HepG2 (cell line): ENCODE measurements around the gene AARS1. TPM values are rescaled to one million over a fixed set of nuclear protein-coding genes. Genes with fewer than 3 reads are reported as not detected.

Experiments used
- ATF7 ChIP-seq, 2 experiments: fragments of 450-650 bp in 1 of 2; sonication (generic) in 1 of 2; formaldehyde crosslinking in 1 of 2; IDR thresholded peaks; 2 replicates each; pipeline versions ENCODE4 v1.4.0 to v1.6.1; 2016 to 2020; ENCODE audit warnings: antibody characterized with exemption in 1 of 2, mild to moderate bottlenecking in 1 of 2, missing genetic modification reagents in 1 of 2
- CEBPG ChIP-seq: IDR thresholded peaks from 2 replicates; pipeline ENCODE4 v1.6.1; 2016
- FOXC1 ChIP-seq: sonication (generic); formaldehyde crosslinking; IDR thresholded peaks from 2 replicates; pipeline ENCODE4 v1.8.0; 2022; ENCODE audit warnings: mild to moderate bottlenecking, missing genetic modification reagents, borderline replicate concordance
- POLR2AphosphoS5 ChIP-seq: IDR thresholded peaks from 2 replicates; pipeline ENCODE4 v1.6.1; 2012; ENCODE audit warnings: low read depth, low read length
- RELA ChIP-seq: sonication (generic); formaldehyde crosslinking; IDR thresholded peaks from 2 replicates; pipeline ENCODE4 v1.4.0; 2020; ENCODE audit warnings: missing genetic modification reagents
- SMARCE1 ChIP-seq: fragments of 450-650 bp; IDR thresholded peaks from 2 replicates; pipeline ENCODE4 v1.6.1; 2017; ENCODE audit warnings: borderline replicate concordance
- ZBTB10 ChIP-seq: sonication (generic); formaldehyde crosslinking; IDR thresholded peaks from 2 replicates; pipeline ENCODE4 v1.4.0; 2020; ENCODE audit warnings: missing genetic modification reagents, borderline replicate concordance
- ZKSCAN1 ChIP-seq: fragments of 150-350 bp; IDR thresholded peaks from 2 replicates; pipeline ENCODE4 v1.6.1; 2014; ENCODE audit warnings: low read length
- ZNF282 ChIP-seq: fragments of 450-650 bp; IDR thresholded peaks from 2 replicates; pipeline ENCODE4 v1.6.1; 2018; ENCODE audit not compliant: partially characterized antibody
- ZNF513 ChIP-seq: sonication (generic); formaldehyde crosslinking; conservative IDR thresholded peaks from 2 replicates; pipeline ENCODE4 v1.5.0; 2020; ENCODE audit warnings: missing genetic modification reagents
- ZNF572 ChIP-seq: sonication (generic); formaldehyde crosslinking; IDR thresholded peaks from 2 replicates; pipeline ENCODE4 v1.5.1; 2020; ENCODE audit warnings: mild to moderate bottlenecking, missing genetic modification reagents
- ZNF816 ChIP-seq: sonication (generic); formaldehyde crosslinking; IDR thresholded peaks from 2 replicates; pipeline ENCODE4 v1.8.0; 2022; ENCODE audit warnings: missing genetic modification reagents, mild to moderate bottlenecking, borderline replicate concordance
- polyA plus RNA-seq, 8 experiments: library from polyadenylated mRNA; depleted of rRNA in 3 of 8; stranded (reverse) in 7 of 8; unstranded in 1 of 8; fragments of >200 nt; fragmentation: Illumina TruSeq in 4 of 8; extraction: Trizol in 4 of 8; gene quantifications; 2 replicates each; pipeline versions ENCODE4 v1.2.1 to v1.2.3, GENCODE V29; 2011 to 2016; ENCODE audit warnings: low read depth in 4 of 8, missing spikeins in 1 of 8, mixed read lengths in 1 of 8; ENCODE audit not compliant: insufficient read depth in 1 of 8
- total RNA-seq, 5 experiments: library from RNA; depleted of rRNA; stranded (reverse); fragments of >200 nt; fragmentation: Illumina TruSeq; extraction: Trizol; gene quantifications; 2 replicates each; pipeline ENCODE4 v1.2.3, GENCODE V29; 2016; ENCODE audit warnings: low read depth in 1 of 5
- TF ChIP-seq, protein P1 (sequence below): sonication (generic); formaldehyde crosslinking; IDR thresholded peaks from 2 replicates; pipeline ENCODE4 v1.9.0; 2021; ENCODE audit warnings: mild to moderate bottlenecking, missing genetic modification reagents
- TF ChIP-seq, protein P2 (sequence below): sonication (generic); formaldehyde crosslinking; IDR thresholded peaks from 2 replicates; pipeline ENCODE4 v1.5.1; 2020; ENCODE audit warnings: missing genetic modification reagents, mild to moderate bottlenecking, borderline replicate concordance

AARS1 gene
- total and polyA plus RNA-seq, 2 of the 13 experiments (the other 11 are each of a cell fraction or from before 2014, with no cell fraction given), result 107 to 132 TPM

DNA sequence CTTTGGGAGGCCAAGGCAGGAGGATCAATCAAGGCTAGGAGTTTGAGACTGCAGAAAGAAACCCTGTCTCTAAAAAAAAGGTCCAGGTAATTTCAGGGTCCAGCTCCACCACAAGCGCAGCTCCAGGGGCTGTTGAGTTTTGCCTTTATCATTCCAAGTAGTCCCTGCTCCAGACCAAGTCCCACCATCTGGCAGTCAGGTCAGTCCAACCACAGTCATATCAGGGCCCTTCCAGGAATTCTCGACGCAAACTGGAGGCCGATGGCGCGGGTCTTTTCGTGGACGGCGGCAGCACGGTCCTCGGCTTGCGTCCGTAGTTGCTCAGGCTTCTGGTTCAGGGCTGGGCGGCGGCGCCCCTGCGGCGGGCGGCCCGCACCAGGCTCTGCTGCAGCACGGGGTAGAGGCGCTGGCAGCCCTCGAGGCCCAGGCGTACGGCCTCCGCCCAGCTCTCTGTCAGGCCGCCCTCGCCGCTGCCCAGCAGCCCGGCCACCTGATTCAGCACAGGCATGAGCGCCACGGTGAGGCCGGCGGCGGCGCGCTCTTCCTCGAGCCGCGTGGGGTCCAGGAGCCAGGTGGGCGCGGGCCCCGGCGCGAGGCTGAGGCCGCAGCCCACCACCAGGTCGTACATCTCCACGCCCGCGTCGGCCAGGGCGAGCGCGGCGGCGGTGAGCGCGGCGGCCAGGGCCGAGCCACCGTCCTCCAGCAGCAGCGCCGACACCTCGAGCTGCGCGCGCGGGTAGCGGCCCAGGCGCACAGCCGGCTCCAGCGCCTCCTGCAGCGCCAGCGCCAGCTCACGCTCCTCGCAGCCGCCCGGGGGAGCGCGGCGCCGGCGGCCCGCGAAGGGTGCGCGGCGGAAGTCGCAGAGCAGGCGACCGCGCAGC, 38.3 kb downstream of the AARS1 start (continued):
- TF ChIP-seq RELA (CRISPR knock-in tag) (no peak), ZNF282 (no peak), SMARCE1 (no peak), ATF7 (IDR thresholded peaks at IDR 0.05) (no peak), ATF7 (CRISPR knock-in tag; IDR thresholded peaks at IDR 0.05) (no peak), ZBTB10 (CRISPR knock-in tag) (0 out of 2 replicates have a peak, but pooled peaks have one; percentile 28), ZNF513 (no peak), ZKSCAN1 (no peak), ZNF816 (no peak), FOXC1 (CRISPR knock-in tag) (0 out of 2 replicates have a peak, but pooled peaks have one; percentile 75), ZNF572 (CRISPR knock-in tag) (no peak), CEBPG (CRISPR knock-in tag) (no peak), POLR2AphosphoS5 (no peak; the same call in 1 of the 2 replicates)
- TF ChIP-seq, protein P1, sequence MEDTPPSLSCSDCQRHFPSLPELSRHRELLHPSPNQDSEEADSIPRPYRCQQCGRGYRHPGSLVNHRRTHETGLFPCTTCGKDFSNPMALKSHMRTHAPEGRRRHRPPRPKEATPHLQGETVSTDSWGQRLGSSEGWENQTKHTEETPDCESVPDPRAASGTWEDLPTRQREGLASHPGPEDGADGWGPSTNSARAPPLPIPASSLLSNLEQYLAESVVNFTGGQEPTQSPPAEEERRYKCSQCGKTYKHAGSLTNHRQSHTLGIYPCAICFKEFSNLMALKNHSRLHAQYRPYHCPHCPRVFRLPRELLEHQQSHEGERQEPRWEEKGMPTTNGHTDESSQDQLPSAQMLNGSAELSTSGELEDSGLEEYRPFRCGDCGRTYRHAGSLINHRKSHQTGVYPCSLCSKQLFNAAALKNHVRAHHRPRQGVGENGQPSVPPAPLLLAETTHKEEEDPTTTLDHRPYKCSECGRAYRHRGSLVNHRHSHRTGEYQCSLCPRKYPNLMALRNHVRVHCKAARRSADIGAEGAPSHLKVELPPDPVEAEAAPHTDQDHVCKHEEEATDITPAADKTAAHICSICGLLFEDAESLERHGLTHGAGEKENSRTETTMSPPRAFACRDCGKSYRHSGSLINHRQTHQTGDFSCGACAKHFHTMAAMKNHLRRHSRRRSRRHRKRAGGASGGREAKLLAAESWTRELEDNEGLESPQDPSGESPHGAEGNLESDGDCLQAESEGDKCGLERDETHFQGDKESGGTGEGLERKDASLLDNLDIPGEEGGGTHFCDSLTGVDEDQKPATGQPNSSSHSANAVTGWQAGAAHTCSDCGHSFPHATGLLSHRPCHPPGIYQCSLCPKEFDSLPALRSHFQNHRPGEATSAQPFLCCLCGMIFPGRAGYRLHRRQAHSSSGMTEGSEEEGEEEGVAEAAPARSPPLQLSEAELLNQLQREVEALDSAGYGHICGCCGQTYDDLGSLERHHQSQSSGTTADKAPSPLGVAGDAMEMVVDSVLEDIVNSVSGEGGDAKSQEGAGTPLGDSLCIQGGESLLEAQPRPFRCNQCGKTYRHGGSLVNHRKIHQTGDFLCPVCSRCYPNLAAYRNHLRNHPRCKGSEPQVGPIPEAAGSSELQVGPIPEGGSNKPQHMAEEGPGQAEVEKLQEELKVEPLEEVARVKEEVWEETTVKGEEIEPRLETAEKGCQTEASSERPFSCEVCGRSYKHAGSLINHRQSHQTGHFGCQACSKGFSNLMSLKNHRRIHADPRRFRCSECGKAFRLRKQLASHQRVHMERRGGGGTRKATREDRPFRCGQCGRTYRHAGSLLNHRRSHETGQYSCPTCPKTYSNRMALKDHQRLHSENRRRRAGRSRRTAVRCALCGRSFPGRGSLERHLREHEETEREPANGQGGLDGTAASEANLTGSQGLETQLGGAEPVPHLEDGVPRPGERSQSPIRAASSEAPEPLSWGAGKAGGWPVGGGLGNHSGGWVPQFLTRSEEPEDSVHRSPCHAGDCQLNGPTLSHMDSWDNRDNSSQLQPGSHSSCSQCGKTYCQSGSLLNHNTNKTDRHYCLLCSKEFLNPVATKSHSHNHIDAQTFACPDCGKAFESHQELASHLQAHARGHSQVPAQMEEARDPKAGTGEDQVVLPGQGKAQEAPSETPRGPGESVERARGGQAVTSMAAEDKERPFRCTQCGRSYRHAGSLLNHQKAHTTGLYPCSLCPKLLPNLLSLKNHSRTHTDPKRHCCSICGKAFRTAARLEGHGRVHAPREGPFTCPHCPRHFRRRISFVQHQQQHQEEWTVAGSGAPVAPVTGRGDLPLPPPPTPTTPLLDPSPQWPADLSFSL (CRISPR knock-in tag), result no peak
- TF ChIP-seq, protein P2, sequence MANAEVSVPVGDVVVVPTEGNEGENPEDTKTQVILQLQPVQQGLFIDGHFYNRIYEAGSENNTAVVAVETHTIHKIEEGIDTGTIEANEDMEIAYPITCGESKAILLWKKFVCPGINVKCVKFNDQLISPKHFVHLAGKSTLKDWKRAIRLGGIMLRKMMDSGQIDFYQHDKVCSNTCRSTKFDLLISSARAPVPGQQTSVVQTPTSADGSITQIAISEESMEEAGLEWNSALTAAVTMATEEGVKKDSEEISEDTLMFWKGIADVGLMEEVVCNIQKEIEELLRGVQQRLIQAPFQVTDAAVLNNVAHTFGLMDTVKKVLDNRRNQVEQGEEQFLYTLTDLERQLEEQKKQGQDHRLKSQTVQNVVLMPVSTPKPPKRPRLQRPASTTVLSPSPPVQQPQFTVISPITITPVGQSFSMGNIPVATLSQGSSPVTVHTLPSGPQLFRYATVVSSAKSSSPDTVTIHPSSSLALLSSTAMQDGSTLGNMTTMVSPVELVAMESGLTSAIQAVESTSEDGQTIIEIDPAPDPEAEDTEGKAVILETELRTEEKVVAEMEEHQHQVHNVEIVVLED, result 0 out of 2 replicates have a peak, but pooled peaks have one; percentile 30
